ENCODE results near the gene ZNF90.
"Not testable (repeated sequence)": the region's sequence is repeated elsewhere in the genome, so short reads cannot be mapped to it uniquely, and the experiment has no call there.

ZNF90 gene

DNA sequence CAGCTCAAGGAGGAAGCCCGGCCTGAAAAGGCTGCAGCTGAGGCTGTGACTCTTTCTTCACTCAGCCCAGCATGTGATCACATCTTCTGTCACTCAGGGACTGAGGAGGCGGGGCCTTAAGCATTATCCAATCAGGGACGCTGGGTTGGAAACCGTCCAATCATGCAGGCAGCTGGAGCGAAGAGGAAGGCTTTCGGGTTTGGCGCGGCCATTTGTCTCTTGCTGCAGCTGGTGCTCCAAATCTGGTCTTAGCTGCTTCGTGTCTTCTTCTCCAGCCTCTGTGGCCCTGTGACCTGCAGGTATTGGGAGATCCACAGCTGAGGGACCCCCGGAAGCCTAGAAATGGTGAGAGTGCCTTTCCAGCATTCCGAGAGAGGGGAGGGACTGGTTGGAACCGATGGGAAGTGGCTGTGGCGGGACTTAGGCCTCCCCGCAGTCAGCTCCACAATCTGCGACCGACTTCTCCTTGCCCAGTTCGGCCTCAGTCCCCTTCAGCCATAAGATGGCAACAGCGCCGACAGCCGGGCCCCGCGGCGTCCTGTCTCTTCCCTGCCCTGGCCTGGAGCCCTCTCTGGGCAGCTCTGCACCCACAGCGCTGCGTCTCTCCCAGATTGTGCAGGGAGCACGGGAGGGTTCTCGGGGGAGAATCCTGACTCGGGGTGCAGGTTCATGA is at the start of gene ZNF90:
TSS of gene ZNF90 (plus strand) at position 210 of the 673 bp plus-strand sequence. CDS start at position 343, 133 bp downstream.
- DNase-seq (ENCODE audit: low spot score): peak; percentile 98

DNA sequence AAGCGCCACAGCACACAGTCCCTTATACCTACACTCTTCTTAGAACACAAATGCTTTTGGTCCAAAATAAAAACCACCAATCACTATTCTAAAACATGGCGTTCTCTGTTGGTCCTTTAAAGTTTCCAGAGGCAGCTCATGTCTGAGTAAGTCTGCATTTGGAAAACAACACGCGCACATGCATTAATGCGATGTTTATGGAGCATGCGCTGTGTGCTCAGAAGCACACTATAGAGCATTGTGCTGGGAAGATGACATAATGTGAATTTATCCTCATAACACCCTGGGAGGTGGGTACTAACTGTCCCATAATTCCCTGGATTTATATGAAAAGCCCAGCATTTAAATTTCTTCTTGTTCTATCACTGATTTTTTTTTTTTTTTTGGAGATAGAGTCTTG is 49.2 kb upstream of the ZNF90 start:
- peak; percentile 61 for DNase-seq (ENCODE audit: low spot score)

GRCh38 chr19:20035935-20036334 is 41.9 kb upstream of the ZNF90 start:
- DNase-seq (ENCODE audit: low spot score): no peak

- DNase-seq (ENCODE audit: low spot score): no peak
These were observed 39.2 kb upstream of the ZNF90 start for GRCh38 chr19:20038358-20039202.

DNA sequence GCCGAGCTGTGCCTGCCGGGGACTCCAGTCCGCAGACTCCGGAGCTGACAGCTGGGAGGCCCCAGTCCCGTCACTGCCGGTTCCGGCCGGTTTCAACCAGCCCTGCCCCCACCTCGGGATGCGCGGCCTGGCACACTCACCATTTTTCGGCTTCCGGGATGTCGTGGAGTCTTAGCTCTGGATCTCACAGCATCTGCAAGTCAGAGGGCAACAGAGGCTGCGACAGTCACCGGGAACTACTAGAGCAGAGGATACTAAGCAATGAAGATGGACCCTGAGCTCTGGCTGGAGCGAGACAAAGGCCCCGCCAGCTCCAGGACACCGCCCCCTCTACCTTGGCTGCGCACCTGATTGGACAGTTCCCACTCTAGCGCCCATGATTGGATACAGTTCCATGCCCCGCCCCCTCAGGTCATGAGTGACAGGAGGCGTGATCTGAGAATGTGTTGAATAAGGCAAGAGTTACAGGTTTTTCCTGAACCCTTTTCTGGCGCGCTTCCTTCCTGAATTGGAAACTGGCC is 38.5 kb upstream of the ZNF90 start, which contains the start of gene ZNF682:
TSS of gene ZNF682 (minus strand) at position 303 of the 521 bp plus-strand sequence. CDS start at position 143, 160 bp downstream.
- peak; percentile 95 for DNase-seq (ENCODE audit: low spot score)

DNA sequence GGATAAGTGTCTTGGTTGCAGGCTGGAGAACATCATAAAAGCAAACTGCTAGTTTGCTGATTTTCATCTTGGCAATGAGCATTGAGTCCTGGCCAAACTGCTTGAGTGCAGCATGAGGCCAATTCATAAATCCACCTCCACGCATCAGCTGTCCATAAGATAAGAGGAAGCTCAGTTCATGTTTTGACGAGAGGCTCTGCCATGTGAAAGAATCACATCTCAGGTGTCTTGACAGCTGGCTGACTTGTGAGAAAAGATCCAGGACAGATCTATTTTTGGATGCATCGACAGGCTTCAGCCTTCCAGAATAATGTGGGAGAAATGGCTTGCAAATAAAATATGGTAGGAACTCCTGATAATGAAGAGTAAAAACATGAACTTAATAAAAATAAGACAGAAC is 33.1 kb upstream of the ZNF90 start:
- DNase-seq (ENCODE audit: low spot score): no peak

DNA sequence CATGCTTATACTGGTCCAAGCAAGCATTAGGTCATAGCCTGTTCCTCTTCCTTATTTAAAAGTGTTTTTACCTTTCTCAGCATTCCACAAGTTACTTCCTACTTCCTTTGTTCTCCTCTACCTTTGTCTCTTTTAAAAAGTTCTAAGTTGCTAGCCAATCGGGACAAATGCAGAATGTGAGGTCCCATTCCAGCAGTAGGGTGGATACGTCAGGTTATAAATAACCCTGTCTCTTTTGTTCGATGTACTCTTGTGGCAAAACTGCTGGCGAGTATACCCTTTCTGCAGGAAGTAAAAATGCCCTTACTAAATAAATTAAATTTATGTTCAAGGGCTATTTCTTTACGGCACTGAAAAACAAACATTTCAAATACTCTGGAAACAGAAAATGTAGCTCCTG is 32.1 kb upstream of the ZNF90 start:
- not testable (repeated sequence) for DNase-seq (ENCODE audit: low spot score)

DNA sequence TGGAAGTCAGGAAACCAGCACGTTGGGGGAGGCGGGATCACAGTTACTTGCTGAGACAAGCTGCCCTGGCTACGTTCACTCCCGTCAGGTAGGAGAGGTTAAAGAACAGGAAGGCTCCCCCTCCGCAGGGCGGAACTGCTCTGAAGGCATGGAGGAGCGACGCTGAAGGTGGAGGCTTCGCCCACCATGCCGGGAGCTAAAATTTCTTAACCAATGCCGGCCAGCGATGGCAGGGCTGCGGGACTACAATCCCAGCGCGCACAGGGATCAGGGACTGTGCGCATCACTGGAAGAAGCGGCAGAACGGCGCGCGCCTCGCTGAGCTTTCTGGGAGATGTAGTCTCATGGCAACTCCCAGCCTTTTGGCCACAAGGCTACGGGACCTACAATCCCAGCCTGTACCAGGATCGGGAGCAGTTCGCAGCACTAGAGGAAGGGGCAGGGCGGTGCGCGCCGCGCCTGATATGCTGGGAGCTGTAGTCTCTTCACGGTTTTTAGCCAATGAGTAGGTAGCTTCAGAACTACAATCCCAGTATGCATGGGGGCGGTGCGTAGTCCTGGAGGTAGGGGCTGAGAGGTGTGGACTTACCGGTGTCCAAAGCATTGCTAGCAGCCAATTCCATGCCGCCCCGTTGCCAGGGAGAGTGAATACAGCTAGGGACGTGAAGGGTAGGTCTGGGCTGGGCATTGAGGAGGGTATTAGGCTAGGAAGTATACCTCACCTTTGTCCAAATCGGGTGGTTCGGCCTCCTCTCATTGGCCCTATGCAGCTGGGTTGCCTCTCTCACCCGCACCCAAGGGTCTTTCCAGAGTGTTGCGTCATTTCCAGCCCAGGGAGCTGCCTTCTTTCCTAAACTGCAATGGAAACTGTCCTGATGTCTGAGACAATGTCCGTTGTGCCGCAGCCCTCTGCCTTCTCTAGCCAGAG is 25.7 kb upstream of the ZNF90 start:
- peak; percentile 99 for DNase-seq (ENCODE audit: low spot score)

- not testable (repeated sequence) for DNase-seq (ENCODE audit: low spot score)
These were observed 19.1 kb upstream of the ZNF90 start for GRCh38 chr19:20058738-20059137.

GRCh38 chr19:20060282-20060681 is 17.5 kb upstream of the ZNF90 start:
- no peak for DNase-seq (ENCODE audit: low spot score)

- no peak for DNase-seq (ENCODE audit: low spot score)
These were observed 10.9 kb upstream of the ZNF90 start for GRCh38 chr19:20066861-20067260.

DNA sequence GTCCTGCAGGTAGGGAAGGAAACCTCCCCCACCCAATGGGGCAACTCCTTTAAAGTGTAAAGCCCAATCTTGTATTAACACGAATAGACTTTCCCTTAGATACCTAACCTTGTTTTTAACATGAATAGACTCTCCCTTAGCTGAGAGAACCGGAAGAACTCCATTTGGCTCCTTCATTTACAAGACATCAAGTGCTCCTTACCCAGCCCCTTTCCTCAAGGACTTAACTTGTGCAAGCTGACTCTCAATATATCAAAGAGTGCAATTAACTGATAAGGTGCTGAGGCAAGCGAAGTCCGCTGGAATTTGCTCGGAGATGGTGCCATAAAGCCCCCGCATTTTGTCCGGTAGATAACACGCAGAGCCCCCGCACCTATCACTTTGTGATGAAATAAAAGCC is 9.9 kb upstream of the ZNF90 start:
- no peak for DNase-seq (ENCODE audit: low spot score)

- DNase-seq (ENCODE audit: low spot score): not testable (repeated sequence)
These were observed 9.2 kb upstream of the ZNF90 start for GRCh38 chr19:20068559-20068958.

DNA sequence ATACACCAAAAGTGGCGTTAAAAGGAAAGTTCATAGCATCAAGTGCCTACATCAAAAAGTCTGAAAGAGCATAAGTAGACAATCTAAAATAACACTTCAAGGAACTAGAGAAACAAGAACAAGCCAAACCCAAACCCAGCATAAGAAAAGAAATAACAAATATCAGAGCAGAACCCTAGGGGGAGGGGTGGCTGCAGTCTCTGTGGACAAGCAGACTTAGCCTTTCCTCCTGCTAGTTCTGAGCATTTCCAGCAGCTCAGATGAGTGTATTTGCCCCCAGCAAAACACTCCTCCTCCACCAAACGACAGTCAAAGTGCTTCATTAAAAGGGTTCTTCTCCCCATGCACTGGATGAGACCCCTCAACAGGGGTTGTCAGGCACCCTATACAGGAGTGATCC is 7.1 kb upstream of the ZNF90 start:
- DNase-seq (ENCODE audit: low spot score): no peak

GRCh38 chr19:20072936-20073335 is 4.9 kb upstream of the ZNF90 start:
- no peak for DNase-seq (ENCODE audit: low spot score)

- DNase-seq (ENCODE audit: low spot score): peak; percentile 5
These were observed 806 bp downstream of the ZNF90 start for GRCh38 chr19:20078581-20079031.

- no peak for DNase-seq (ENCODE audit: low spot score)
These were observed 1.7 kb downstream of the ZNF90 start for GRCh38 chr19:20079476-20079875.

GRCh38 chr19:20080656-20081055 is 2.9 kb downstream of the ZNF90 start:
- DNase-seq (ENCODE audit: low spot score): no peak

- not testable (repeated sequence) for DNase-seq (ENCODE audit: low spot score)
These were observed 4.5 kb downstream of the ZNF90 start for GRCh38 chr19:20082232-20082833.

DNA sequence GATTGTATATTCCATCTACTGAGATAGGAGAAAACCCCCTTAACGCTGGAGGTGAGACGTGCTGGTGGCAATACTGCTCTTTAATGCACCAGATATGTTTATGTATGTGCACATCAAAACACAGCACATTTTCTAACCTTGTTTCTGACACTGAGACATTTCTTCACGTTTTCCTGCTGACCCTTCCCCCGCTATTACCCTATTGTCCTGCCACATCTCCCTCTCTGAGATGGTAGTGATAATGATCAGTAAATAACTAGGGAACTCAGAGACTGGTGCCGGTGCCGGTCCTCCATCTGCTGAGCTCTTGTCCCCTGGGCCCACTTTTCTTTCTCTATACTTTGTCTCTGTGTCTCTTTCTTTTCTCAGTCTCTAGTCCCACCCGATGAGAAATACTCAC is 5.1 kb downstream of the ZNF90 start:
- not testable (repeated sequence) for DNase-seq (ENCODE audit: low spot score)

DNA sequence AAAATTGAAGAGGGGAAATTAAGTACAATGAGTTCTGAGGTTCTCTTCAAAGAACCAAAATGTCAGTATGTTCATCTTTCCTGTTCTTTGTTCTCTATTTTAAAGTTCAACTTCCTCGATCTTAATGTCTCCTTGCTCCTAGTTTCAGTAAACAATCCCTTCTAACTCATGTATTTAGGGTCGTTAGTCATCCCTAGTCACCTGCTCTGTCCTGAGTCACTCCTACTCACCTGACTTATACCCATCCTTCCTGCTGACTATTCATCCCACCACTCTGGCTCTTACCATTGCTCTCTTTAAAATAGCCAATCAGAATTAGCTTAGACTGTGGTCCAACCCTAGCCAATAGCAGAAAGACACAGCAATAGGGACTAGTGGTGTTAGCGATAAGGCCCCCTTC is 24.3 kb downstream of the ZNF90 start:
- no peak for DNase-seq (ENCODE audit: low spot score)
